ENCODE results near the gene NR5A2. TPM values are rescaled to one million over a fixed set of nuclear protein-coding genes. Genes with fewer than 3 reads are reported as not detected.

Gene NR5A2
- total and polyA plus RNA-seq, 7 experiments from 2014 or later, result 0.10 TPM; not detected in 6

GRCh38 chr1:200005165-200005564, 22.3 kb upstream of the NR5A2 start:
- Histone ChIP-seq H3K36me3 (ENCODE audit: control insufficient read depth in 2 of 3, insufficient read depth in 3 of 3, low read length in 3 of 3) (no peaks in the 10 kb centered on the region), H3K27ac (ENCODE audit: low read depth, low read length) (no peak overlapping the region), H3K9me3 (ENCODE audit: control insufficient read depth in 2 of 3, low read length in 3 of 3) (no peaks in the 10 kb centered on the region), H3K4me1 (ENCODE audit: control insufficient read depth in 2 of 2, insufficient read depth in 2 of 2, low read length in 2 of 2) (no peaks in the 10 kb centered on the region), H3K27me3 (ENCODE audit: control insufficient read depth in 2 of 2, insufficient read depth in 2 of 2, low read length in 2 of 2) (no peaks in the 10 kb centered on the region), H3K4me3 (ENCODE audit: low read length) (no peak overlapping the region)
- H3K27ac Mint-ChIP-seq, result no peak overlapping the region
- ChIA-PET POLR2A (no interaction called here), CTCF (no interaction called here)
- H3K4me1 Mint-ChIP-seq, result peaks cover 0 to 2% (median 0%) of the 10 kb centered on the region in 7 donors
- H3K36me3 Mint-ChIP-seq, result no peaks in the 10 kb centered on the region
- peaks cover 0 to 14% (median 0%) of the 10 kb centered on the region in 5 donors for H3K27me3 Mint-ChIP-seq
- H3K9me3 Mint-ChIP-seq, result peaks cover 0 to 2% (median 0%) of the 10 kb centered on the region in 11 donors
- no peak for ATAC-seq
- DNase-seq, result no peak
- intact Hi-C loops (cut with micrococcal nuclease), result no loop called here
- H3K4me3 Mint-ChIP-seq, result no peak overlapping the region

GRCh38 chr1:200006711-200007110, 20.8 kb upstream of the NR5A2 start:
- Mint-ChIP-seq H3K36me3 (no peaks in the 10 kb centered on the region), H3K27ac (no peak overlapping the region), H3K4me1 (no peaks in the 10 kb centered on the region), H3K27me3 (peaks cover 0 to 7% (median 5%) of the 10 kb centered on the region in 5 donors), H3K4me3 (no peak overlapping the region), H3K9me3 (peaks cover 0 to 2% (median 0%) of the 10 kb centered on the region in 11 donors)
- ATAC-seq, result no peak
- intact Hi-C loops (cut with micrococcal nuclease), result no loop called here
- Histone ChIP-seq H3K27me3 (ENCODE audit: control insufficient read depth in 2 of 2, insufficient read depth in 2 of 2, low read length in 2 of 2) (no peaks in the 10 kb centered on the region), H3K4me1 (ENCODE audit: control insufficient read depth in 2 of 2, insufficient read depth in 2 of 2, low read length in 2 of 2) (no peaks in the 10 kb centered on the region), H3K4me3 (ENCODE audit: low read length) (no peak overlapping the region), H3K27ac (ENCODE audit: low read depth, low read length) (no peak overlapping the region), H3K9me3 (ENCODE audit: control insufficient read depth in 2 of 3, low read length in 3 of 3) (no peaks in the 10 kb centered on the region), H3K36me3 (ENCODE audit: control insufficient read depth in 2 of 3, insufficient read depth in 3 of 3, low read length in 3 of 3) (no peaks in the 10 kb centered on the region)
- POLR2A ChIA-PET, result no interaction called here
- CTCF ChIA-PET, result no interaction called here
- DNase-seq, result no peak

GRCh38 chr1:200015811-200016210, 11.7 kb upstream of the NR5A2 start:
- Histone ChIP-seq H3K27ac (ENCODE audit: low read depth, low read length) (no peak overlapping the region), H3K27me3 (ENCODE audit: control insufficient read depth in 2 of 2, insufficient read depth in 2 of 2, low read length in 2 of 2) (no peaks in the 10 kb centered on the region), H3K9me3 (ENCODE audit: control insufficient read depth in 2 of 3, low read length in 3 of 3) (no peaks in the 10 kb centered on the region), H3K4me3 (ENCODE audit: low read length) (no peak overlapping the region), H3K4me1 (ENCODE audit: control insufficient read depth in 2 of 2, insufficient read depth in 2 of 2, low read length in 2 of 2) (no peaks in the 10 kb centered on the region), H3K36me3 (ENCODE audit: control insufficient read depth in 2 of 3, insufficient read depth in 3 of 3, low read length in 3 of 3) (no peaks in the 10 kb centered on the region)
- Mint-ChIP-seq H3K4me1 (no peaks in the 10 kb centered on the region), H3K27me3 (peaks cover 5 to 32% (median 18%) of the 10 kb centered on the region in 5 donors), H3K36me3 (no peaks in the 10 kb centered on the region), H3K27ac (no peak overlapping the region), H3K4me3 (no peak overlapping the region), H3K9me3 (peaks cover 0 to 2% (median 0%) of the 10 kb centered on the region in 11 donors)
- ATAC-seq (no peak), DNase-seq (no peak)
- ChIA-PET CTCF (no interaction called here), POLR2A (no interaction called here)
- intact Hi-C loops (cut with micrococcal nuclease), result no loop called here

GRCh38 chr1:200021577-200022238, 5.8 kb upstream of the NR5A2 start:
- POLR2A ChIA-PET, result no interaction called here
- Histone ChIP-seq H3K36me3 (ENCODE audit: control insufficient read depth in 2 of 3, insufficient read depth in 3 of 3, low read length in 3 of 3) (no peaks in the 10 kb centered on the region), H3K27me3 (ENCODE audit: control insufficient read depth in 2 of 2, insufficient read depth in 2 of 2, low read length in 2 of 2) (no peaks in the 10 kb centered on the region), H3K9me3 (ENCODE audit: control insufficient read depth in 2 of 3, low read length in 3 of 3) (no peaks in the 10 kb centered on the region), H3K27ac (ENCODE audit: low read depth, low read length) (no peak overlapping the region), H3K4me1 (ENCODE audit: control insufficient read depth in 2 of 2, insufficient read depth in 2 of 2, low read length in 2 of 2) (no peaks in the 10 kb centered on the region), H3K4me3 (ENCODE audit: low read length) (no peak overlapping the region)
- Mint-ChIP-seq H3K4me3 (no peak overlapping the region), H3K27me3 (peaks cover 14 to 35% (median 25%) of the 10 kb centered on the region in 5 donors), H3K36me3 (no peaks in the 10 kb centered on the region), H3K27ac (no peak overlapping the region), H3K9me3 (peaks cover 0 to 3% (median 0%) of the 10 kb centered on the region in 11 donors), H3K4me1 (no peaks in the 10 kb centered on the region)
- no peak for ATAC-seq
- CTCF ChIA-PET, result no interaction called here
- no peak for DNase-seq
- intact Hi-C loops (cut with micrococcal nuclease), result no loop called here

GRCh38 chr1:200022239-200022804, 5.2 kb upstream of the NR5A2 start:
- Mint-ChIP-seq H3K9me3 (peaks cover 0 to 3% (median 0%) of the 10 kb centered on the region in 11 donors), H3K36me3 (no peaks in the 10 kb centered on the region), H3K27ac (no peak overlapping the region), H3K4me1 (no peaks in the 10 kb centered on the region), H3K27me3 (peaks cover 21 to 41% (median 31%) of the 10 kb centered on the region in 5 donors), H3K4me3 (no peak overlapping the region)
- no peak for DNase-seq
- H3K4me3 ChIP-seq (ENCODE audit: low read length), result no peak overlapping the region
- intact Hi-C loops (cut with micrococcal nuclease), result no loop called here
- H3K9me3 ChIP-seq (ENCODE audit: control insufficient read depth in 2 of 3, low read length in 3 of 3), result no peaks in the 10 kb centered on the region
- H3K27me3 ChIP-seq (ENCODE audit: control insufficient read depth in 2 of 2, insufficient read depth in 2 of 2, low read length in 2 of 2), result no peaks in the 10 kb centered on the region
- no peaks in the 10 kb centered on the region for H3K4me1 ChIP-seq (ENCODE audit: control insufficient read depth in 2 of 2, insufficient read depth in 2 of 2, low read length in 2 of 2)
- POLR2A ChIA-PET, result no interaction called here
- ATAC-seq, result no peak
- no peaks in the 10 kb centered on the region for H3K36me3 ChIP-seq (ENCODE audit: control insufficient read depth in 2 of 3, insufficient read depth in 3 of 3, low read length in 3 of 3)
- CTCF ChIA-PET, result no interaction called here
- H3K27ac ChIP-seq (ENCODE audit: low read depth, low read length), result no peak overlapping the region

- POLR2A ChIA-PET, result no interaction called here
- H3K27me3 ChIP-seq (ENCODE audit: control insufficient read depth in 2 of 2, insufficient read depth in 2 of 2, low read length in 2 of 2), result peaks cover 3 to 9% of the 10 kb centered on the region in 2 donors
- Mint-ChIP-seq H3K36me3 (no peaks in the 10 kb centered on the region), H3K27ac (no peak overlapping the region), H3K9me3 (peaks cover 0 to 3% (median 0%) of the 10 kb centered on the region in 11 donors), H3K4me1 (peaks cover 0 to 18% (median 7%) of the 10 kb centered on the region in 7 donors), H3K4me3 (peak overlapping the region; percentile 48 to 81 (median 71)), H3K27me3 (peaks cover 51 to 64% (median 52%) of the 10 kb centered on the region in 5 donors)
- H3K27ac ChIP-seq (ENCODE audit: low read depth, low read length), result no peak overlapping the region
- DNase-seq, result no peak
- intact Hi-C loops (cut with micrococcal nuclease), result no loop called here
- H3K36me3 ChIP-seq (ENCODE audit: control insufficient read depth in 2 of 3, insufficient read depth in 3 of 3, low read length in 3 of 3), result no peaks in the 10 kb centered on the region
- peaks cover 0 to 4% of the 10 kb centered on the region in 2 donors for H3K4me1 ChIP-seq (ENCODE audit: control insufficient read depth in 2 of 2, insufficient read depth in 2 of 2, low read length in 2 of 2)
- ATAC-seq, result no peak
- no peak overlapping the region for H3K4me3 ChIP-seq (ENCODE audit: low read length)
- no peaks in the 10 kb centered on the region for H3K9me3 ChIP-seq (ENCODE audit: control insufficient read depth in 2 of 3, low read length in 3 of 3)
- CTCF ChIA-PET, result no interaction called here
Measured at GRCh38 chr1:200028586-200029034, 1.1 kb downstream of the NR5A2 start.

All from naive thymus-derived CD4-positive, alpha-beta T cell (primary cell).